Urothelium cell line (cell line): ENCODE measurements around the gene ADAMTSL1.

Experiments
- DNase-seq: peaks from one replicate; pipeline ENCODE4 v3.0.0; 2011; ENCODE audit warnings: low spot score, mixed read lengths
- FAIRE-seq: peaks from 2 replicates; lab custom pipeline; 2011; peaks lifted over from hg19 to GRCh38; lab: Jason Lieb, UNC

ADAMTSL1 gene, protein sequence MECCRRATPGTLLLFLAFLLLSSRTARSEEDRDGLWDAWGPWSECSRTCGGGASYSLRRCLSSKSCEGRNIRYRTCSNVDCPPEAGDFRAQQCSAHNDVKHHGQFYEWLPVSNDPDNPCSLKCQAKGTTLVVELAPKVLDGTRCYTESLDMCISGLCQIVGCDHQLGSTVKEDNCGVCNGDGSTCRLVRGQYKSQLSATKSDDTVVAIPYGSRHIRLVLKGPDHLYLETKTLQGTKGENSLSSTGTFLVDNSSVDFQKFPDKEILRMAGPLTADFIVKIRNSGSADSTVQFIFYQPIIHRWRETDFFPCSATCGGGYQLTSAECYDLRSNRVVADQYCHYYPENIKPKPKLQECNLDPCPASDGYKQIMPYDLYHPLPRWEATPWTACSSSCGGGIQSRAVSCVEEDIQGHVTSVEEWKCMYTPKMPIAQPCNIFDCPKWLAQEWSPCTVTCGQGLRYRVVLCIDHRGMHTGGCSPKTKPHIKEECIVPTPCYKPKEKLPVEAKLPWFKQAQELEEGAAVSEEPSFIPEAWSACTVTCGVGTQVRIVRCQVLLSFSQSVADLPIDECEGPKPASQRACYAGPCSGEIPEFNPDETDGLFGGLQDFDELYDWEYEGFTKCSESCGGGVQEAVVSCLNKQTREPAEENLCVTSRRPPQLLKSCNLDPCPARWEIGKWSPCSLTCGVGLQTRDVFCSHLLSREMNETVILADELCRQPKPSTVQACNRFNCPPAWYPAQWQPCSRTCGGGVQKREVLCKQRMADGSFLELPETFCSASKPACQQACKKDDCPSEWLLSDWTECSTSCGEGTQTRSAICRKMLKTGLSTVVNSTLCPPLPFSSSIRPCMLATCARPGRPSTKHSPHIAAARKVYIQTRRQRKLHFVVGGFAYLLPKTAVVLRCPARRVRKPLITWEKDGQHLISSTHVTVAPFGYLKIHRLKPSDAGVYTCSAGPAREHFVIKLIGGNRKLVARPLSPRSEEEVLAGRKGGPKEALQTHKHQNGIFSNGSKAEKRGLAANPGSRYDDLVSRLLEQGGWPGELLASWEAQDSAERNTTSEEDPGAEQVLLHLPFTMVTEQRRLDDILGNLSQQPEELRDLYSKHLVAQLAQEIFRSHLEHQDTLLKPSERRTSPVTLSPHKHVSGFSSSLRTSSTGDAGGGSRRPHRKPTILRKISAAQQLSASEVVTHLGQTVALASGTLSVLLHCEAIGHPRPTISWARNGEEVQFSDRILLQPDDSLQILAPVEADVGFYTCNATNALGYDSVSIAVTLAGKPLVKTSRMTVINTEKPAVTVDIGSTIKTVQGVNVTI (N-terminal part only)

DNA sequence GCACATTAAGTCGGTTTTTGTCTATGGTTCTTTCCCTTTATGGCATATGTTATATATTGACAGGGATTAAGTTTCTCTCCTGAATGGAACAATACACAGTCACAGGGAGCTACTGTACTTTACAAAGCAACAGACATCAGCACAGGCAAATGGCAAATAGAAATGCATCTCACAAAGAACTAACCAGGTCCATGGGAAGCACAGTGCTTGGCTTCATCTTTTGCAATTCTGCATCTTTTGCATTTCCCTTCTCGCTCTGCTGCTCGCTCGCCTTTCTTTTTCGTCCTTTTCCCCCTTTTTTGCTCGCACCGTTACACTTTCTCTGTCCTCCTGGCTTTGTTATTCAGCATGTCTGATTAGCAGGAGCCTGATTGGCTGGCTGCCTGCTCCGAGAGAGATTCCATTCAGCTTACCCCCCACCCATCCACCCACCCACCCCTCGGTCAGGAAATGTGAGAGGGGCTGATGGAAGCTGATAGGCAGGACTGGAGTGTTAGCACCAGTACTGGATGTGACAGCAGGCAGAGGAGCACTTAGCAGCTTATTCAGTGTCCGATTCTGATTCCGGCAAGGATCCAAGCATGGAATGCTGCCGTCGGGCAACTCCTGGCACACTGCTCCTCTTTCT, at the start of gene ADAMTSL1:
ADAMTSL1 (plus strand) TSS at position 502 of the 628 bp plus-strand sequence; CDS start at position 582, 80 bp downstream.
- FAIRE-seq (no peak), DNase-seq (no peak)

DNA sequence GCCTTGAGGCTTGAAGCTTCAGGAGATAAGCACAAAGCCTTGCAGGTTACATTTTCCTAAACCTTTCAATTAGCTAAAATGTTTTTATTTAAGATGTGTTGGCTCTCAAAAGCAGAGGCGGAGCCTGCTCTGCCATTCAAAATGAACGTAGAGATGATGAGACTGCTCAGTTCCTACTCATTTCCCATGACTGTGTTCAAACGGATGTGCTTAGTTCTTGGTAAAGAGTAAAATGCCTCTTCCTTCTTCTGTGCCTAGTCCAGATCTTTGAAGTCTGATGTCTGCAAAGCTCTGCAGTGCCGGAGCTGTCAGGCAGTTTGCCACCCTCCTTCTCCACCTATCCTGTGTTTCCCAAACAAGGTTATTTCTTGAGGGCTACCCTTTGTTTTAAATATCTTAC, 46.3 kb upstream of the ADAMTSL1 start:
- FAIRE-seq (no peak), DNase-seq (no peak)

DNA sequence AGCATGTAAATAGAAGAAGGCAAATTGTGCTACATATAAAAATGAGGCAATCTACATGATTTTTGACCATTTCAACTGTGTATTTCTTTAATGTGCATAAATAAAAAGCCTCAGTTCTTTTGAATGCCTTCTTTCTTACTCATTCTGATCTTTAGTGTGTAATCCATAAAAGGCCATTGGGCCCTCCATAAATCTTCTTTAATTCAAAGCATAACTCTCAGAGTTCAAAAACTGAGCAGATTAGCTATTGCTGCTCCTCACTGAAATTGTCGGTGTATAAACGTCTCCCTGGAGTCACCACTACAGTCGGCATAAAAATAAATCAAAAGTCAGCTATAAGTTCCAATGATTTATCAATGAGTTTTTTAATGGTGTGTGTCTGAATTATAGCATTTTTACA, 45.3 kb upstream of the ADAMTSL1 start:
- DNase-seq (no peak), FAIRE-seq (no peak)

DNA sequence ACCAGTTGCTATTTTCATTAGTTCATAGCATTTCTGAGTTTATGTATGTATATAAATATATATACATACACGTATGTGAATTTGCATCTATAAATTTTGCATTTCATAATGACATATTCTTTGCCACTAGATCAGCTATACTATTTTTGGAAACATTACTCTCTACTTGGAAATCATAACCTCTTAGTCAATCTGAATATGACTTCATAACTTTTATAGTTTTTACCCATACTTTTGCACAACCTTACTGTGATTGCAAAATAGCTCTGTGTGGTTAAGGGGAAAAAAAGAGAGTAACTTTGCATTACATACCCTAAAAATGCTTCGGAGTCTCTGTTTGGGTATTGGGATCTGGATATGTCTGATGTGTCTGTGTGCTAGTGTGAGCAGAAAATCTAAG, 44.9 kb upstream of the ADAMTSL1 start:
- DNase-seq (no peak), FAIRE-seq (no peak)

DNA sequence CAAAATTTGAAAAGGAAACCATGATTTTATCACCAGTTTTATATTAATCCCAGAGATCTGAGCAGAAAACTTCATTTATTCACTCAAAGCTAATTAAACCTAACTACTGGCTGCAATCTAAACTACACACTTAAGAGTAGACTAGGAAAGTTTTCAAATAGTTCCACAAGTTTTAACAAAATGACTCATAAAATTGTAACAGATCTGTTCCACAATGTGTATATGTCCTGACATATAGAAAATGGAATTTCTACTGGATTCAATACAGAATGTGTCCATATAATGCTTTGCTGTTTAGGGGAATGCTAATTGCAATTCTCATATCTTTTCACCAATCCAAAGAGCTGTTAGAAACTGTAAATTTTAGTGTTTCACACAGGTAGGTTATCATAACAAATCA, 40.3 kb upstream of the ADAMTSL1 start:
- FAIRE-seq: no peak
- no peak for DNase-seq

DNA sequence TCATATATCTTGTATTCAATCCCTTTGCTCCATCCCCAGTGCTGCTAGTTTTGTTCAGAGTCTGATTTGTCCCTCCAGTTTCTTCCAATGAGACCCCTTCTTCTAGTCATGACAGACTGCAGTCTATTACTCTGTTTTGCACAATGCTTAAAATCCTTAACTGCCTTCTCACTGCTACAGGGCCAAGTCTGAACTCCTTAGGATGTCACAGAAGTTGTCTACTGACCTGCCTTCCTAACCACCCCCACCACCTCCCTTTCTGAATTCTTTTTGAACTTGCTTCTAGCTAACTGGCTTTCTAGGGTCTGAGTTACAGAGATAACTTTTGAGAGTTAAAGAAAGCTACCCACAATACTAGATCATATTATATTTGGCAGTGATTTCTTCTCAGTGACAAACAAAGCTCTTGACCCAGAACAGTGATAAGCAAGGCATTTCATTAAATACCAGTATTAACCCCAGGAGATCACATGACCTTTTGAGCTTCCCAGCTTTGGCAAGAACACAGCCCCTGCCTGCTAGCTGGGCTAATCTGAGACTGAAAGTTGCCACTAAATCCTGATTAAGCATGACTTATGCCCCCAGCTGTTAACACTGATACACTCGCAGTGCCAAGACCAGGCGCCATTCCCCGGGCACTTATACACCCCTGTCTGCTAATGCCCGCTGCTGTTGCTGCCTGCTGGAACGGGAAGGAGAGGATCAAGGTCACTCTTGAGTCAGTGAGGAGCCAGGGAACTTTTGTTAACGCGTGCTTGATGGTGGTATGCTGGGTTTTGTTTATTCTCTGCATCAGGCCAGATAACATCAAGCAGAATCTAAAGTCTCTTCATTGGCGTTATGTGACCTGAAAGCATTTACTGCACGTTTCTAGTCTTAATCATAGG, 36.4 kb upstream of the ADAMTSL1 start:
- FAIRE-seq (no peak), DNase-seq (no peak)

DNA sequence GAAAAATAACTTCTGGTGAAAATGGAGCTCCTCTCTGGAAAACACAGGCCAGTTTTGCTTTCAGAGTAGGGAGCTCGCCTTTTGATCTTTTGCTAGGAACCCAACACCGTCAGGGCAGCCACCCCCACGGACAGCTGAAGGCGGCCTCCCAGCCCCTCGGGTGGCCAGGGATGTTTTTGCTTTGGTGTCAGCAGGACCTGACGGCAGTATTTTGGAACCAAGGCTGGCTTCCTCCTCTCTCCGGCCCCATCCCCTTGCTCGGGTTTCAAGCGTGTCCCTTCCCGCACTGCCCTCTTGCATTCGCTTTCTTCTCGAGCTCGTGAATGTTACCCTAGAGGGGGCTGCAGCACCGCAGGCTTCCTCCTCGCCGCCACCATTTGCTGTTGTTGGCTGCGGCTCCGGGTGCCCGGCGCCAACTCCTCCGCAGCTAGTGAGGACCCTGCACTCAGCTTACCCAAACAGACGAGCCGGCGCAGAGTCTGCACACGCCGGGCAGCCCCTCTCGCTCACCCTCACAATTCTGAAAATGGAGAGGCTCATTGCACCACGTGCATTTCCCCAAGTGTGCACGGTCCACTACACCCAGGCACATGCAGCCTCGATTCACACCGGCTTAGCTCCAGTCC, 35.5 kb upstream of the ADAMTSL1 start:
- FAIRE-seq (no peak), DNase-seq (no peak)

DNA sequence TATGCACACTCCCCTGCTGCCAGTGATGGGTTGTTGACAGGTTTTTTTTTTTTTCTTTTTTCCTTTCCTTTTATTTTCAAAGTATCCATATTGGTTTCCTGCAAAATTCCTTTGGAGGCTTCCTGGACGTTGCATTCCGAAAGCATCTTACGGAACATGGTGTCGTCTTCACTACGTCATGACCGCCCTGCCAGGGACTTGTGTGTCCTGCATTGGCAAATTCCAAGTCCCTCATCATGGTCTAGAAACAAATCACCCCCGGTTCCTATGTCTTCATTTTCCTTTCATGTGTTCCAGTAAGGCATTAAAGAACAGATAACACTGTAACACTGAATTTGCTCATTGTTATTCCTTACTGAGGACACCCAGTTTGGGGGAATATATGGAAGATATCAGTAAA, 35.0 kb upstream of the ADAMTSL1 start:
- FAIRE-seq (no peak), DNase-seq (no peak)

DNA sequence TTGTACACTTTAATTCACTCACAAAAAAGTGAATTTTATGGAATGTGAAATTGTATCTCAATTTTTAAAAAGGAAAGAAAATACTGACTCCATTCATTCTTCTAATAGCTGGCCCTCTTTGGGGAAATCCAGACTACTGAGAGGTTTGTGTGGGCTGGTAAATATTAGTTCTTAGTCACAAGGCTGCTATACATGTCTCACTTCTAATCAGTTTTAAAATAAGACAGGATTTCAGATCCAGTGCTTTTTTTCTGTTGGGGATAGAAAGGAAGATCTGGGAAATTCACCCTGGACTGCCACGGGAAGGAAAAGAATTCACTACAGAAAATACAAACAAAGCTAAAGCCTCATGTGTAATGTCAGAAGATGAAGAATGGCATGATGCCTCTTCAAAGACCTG, 32.7 kb upstream of the ADAMTSL1 start:
- FAIRE-seq (no peak), DNase-seq (no peak)

DNA sequence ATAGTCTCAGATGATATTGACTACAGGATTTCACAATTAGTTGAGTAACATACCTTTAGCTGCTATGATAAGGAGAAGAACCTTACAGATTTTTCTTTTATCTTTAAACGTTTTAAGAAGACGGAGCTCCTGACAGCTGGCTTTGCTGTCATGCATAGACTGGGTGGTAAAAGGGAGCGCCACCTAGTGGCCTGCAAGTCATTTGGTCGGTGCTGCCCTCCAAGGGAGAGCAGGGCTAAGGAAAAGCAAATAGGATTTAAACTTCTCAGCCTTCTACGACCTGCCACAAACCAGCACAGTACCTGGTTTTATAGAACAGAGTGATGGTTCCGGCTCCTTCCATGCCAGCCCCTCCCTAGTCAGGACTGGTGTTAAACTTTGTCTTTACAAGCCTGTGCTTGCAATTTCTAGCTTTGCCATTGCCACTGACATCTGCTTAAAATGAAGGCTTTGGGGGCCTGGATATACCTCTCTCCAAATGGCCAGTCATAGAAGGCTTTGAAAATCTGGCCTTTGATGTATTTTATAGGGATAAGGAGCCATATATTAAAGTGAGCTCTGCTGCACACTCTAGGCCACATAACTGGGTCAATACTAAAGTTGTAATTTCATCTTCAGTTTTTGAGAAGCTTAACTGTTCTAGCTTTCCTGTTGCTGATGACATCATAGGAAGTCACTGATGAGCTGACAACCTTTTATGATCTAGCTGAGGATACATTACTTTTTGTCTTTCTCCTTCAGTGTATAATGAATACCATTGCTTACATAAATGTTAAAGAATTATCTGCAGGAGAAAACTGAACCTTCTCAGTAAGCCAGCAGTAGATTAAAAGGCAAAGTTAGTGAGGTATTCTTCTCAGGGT, 31.1 kb upstream of the ADAMTSL1 start:
- no peak for FAIRE-seq
- DNase-seq: peak; percentile 59

DNA sequence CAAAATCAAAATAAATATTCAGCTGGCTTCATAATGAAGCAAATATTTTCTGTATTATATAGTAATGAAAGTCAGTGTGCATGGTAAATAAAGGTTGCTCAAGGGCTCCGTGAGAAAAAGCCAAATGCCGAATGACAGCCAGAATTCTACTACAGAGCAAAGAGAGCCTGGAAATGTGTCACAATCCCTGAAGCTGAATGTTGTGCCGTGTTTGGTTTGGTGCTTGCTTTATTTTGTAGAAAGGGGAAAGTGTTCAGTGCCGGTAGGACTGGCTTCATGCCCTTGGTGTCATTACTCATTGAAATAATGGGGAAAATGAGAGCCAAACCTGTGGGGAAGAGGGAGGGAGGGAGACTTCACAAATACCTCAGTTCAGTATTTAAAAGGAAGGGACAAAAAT, 26.8 kb upstream of the ADAMTSL1 start:
- DNase-seq (no peak), FAIRE-seq (no peak)

DNA sequence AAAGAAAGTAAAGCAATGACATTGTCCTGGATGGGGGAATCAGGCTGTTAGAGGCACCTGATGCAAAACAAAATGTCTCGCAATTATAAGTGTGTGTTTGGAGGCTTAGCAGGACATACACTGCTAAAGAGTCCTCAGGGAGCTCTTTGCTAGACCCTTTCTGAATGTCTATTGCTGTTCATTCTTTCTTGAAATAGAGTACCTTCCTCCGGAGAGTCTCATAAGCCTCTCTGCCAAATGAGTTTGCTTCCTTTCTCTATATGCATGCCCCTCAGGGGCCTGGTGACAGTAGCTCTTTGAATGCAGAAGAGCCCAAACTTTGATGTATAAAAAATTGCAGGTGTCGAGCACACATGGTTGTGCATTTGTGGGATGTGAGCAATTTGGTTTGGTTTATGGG, 26.4 kb upstream of the ADAMTSL1 start:
- no peak for FAIRE-seq

DNA sequence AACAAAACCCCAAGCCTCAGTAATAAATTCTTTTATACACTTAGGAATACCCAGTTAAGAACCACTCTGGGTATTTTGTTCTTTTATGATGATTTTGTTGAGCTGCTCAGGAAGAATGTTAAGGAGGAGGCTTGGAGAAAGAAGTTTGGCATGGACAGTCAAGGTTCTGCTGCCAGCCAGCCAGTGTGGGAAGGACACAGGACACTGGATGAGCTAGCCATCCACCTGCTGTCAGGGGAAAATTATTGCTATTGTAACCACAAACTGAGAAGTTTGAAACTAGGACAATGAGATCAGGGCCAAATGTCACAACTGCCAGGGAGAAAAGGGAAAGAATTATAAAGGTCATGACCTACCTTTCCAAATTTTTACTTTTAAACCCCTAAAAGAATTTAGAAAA, 25.9 kb upstream of the ADAMTSL1 start:
- no peak for FAIRE-seq

More for the DNA sequence above, 26.4 kb upstream of the ADAMTSL1 start:
- no peak for DNase-seq

DNA sequence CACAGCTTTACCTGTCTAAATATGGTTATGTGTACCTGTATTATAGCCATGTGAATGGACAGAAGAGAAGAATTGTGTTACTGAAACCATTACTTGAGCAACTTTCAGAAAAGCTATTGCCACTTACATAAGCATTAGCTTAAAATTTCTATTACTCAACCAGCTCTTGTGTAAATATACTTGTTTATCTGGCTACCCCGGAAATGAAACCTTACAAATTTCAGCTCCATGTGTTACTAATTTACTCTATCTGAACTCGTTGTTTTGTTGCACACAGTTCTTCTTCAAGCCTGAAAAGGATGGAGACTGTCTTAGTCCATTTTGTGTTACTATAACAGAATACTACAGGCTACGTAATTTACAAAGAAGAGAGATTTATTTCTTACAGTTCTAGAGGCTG, 22.5 kb upstream of the ADAMTSL1 start:
- no peak for DNase-seq
- no peak for FAIRE-seq

More for the DNA sequence above, 25.9 kb upstream of the ADAMTSL1 start:
- no peak for DNase-seq

DNA sequence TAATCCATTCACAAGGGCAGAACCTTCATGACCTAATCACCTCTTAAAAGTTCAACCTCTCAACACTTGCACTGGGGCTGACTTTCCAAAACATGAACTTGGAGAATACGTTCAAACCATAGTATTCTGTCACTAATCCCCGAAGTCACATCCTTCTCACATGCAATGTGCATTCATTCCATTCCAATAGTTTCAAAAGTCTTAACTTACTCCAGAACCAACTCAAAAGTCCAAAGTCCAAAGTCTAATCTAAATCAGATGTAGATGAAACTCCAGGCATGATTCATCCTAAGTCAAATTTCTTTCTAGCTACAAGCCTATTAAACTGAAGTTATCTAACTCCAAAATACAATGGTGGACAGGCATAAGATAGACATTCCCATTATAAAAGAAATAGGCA, 21.7 kb upstream of the ADAMTSL1 start:
- FAIRE-seq (no peak), DNase-seq (no peak)

DNA sequence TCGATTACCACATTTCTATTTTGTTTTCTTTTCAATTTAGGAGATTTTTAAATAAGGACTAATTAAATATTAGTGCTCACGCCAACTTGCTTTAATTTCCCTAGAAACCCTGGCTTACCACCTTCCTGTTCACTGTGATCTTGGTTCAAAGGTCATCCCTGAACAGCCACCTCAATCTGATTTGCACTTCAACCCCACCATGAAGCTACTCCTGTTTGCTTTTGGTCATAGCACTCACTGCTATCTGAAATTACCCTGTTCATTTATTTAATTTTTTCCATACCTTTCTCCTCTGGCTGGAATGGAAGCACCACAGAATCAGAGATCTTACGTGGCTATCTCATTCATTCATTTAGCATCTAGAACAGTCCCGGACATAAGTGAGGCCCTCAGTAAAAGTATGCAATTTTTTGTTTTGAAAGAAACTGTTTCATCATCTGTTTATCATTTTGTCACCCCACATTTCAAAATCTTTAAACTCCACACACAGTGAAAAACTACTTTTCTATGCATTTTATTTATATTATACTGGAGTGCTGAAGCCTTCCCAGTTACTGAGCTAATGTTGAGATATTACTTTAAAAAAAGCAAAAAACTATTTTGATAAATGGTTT, 17.2 kb upstream of the ADAMTSL1 start:
- FAIRE-seq (no peak), DNase-seq (no peak)

DNA sequence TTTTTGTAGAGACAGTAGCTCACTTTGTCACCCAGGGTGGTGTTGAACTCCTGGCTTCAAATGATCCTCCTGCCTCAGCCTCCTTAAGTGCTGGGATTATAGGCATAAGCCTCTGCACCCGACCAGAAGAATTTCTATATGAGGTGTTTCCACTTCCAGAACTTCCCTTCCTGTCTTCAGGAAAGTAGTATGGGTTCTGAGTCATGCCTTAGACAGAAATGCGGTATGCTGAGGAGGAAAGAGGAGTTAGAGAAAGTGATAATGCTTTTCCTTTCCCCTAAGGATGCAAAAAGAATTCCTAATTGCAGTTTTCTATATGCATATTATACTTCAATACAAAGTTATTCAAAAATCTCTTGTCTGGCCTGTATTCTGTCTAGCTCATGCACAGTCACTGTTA, 16.4 kb upstream of the ADAMTSL1 start:
- FAIRE-seq (no peak), DNase-seq (no peak)
